ENCODE data around the gene NUFIP1.
"Not testable (repeated sequence)": the region's sequence is repeated elsewhere in the genome, so short reads cannot be mapped to it uniquely, and the experiment has no call there.

Gene NUFIP1

GRCh38 chr13:44943411-44943810 lies 45.9 kb downstream of the NUFIP1 start:
- not testable (repeated sequence) for H3K36me3 ChIP-seq (ENCODE audit: control insufficient read depth in 5 of 5, insufficient read depth in 5 of 5, low read length in 5 of 5); H3K4me1 ChIP-seq (ENCODE audit: control insufficient read depth in 5 of 5, insufficient read depth in 5 of 5, low read length in 5 of 5); H3K27ac ChIP-seq (ENCODE audit: low read depth, low read length); H3K27me3 ChIP-seq (ENCODE audit: control insufficient read depth in 5 of 5, insufficient read depth in 4 of 5, low read length in 5 of 5); H3K9ac ChIP-seq (ENCODE audit: low read length in 5 of 5); H3K4me3 ChIP-seq (ENCODE audit: low read depth in 1 of 5, low read length in 5 of 5); H3K9me3 ChIP-seq (ENCODE audit: control insufficient read depth in 5 of 5, low read length in 5 of 5)

- no peak overlapping the region for H3K27ac ChIP-seq (ENCODE audit: low read depth, low read length)
- H3K36me3 ChIP-seq (ENCODE audit: control insufficient read depth in 5 of 5, insufficient read depth in 5 of 5, low read length in 5 of 5), result peaks cover 0 to 4% (median 3%) of the 10 kb centered on the region in 5 donors
- no peak overlapping the region for H3K4me3 ChIP-seq (ENCODE audit: low read depth in 1 of 5, low read length in 5 of 5)
- H3K9ac ChIP-seq (ENCODE audit: low read length in 5 of 5), result no peak overlapping the region
- no peaks in the 10 kb centered on the region for H3K27me3 ChIP-seq (ENCODE audit: control insufficient read depth in 5 of 5, insufficient read depth in 4 of 5, low read length in 5 of 5)
- no peaks in the 10 kb centered on the region for H3K4me1 ChIP-seq (ENCODE audit: control insufficient read depth in 5 of 5, insufficient read depth in 5 of 5, low read length in 5 of 5)
- no peaks in the 10 kb centered on the region for H3K9me3 ChIP-seq (ENCODE audit: control insufficient read depth in 5 of 5, low read length in 5 of 5)
Observed at GRCh38 chr13:44938854-44939253, 50.4 kb downstream of the NUFIP1 start.

GRCh38 chr13:44936246-44936645 lies 53.0 kb downstream of the NUFIP1 start:
- peaks cover 0 to 20% (median 3%) of the 10 kb centered on the region in 5 donors for H3K4me1 ChIP-seq (ENCODE audit: control insufficient read depth in 5 of 5, insufficient read depth in 5 of 5, low read length in 5 of 5)
- H3K27me3 ChIP-seq (ENCODE audit: control insufficient read depth in 5 of 5, insufficient read depth in 4 of 5, low read length in 5 of 5), result no peaks in the 10 kb centered on the region
- no peak overlapping the region for H3K4me3 ChIP-seq (ENCODE audit: low read depth in 1 of 5, low read length in 5 of 5)
- H3K9ac ChIP-seq (ENCODE audit: low read length in 5 of 5), result no peak overlapping the region
- no peaks in the 10 kb centered on the region for H3K9me3 ChIP-seq (ENCODE audit: control insufficient read depth in 5 of 5, low read length in 5 of 5)
- H3K27ac ChIP-seq (ENCODE audit: low read depth, low read length), result no peak overlapping the region
- peaks cover 0 to 3% (median 0%) of the 10 kb centered on the region in 5 donors for H3K36me3 ChIP-seq (ENCODE audit: control insufficient read depth in 5 of 5, insufficient read depth in 5 of 5, low read length in 5 of 5)

GRCh38 chr13:44934724-44935123 lies 54.5 kb downstream of the NUFIP1 start:
- Histone ChIP-seq H3K9me3 (ENCODE audit: control insufficient read depth in 5 of 5, low read length in 5 of 5) (no peaks in the 10 kb centered on the region), H3K27ac (ENCODE audit: low read depth, low read length) (no peak overlapping the region), H3K4me1 (ENCODE audit: control insufficient read depth in 5 of 5, insufficient read depth in 5 of 5, low read length in 5 of 5) (peaks cover 0 to 23% (median 8%) of the 10 kb centered on the region in 5 donors), H3K27me3 (ENCODE audit: control insufficient read depth in 5 of 5, insufficient read depth in 4 of 5, low read length in 5 of 5) (peaks cover 0 to 3% (median 0%) of the 10 kb centered on the region in 5 donors), H3K36me3 (ENCODE audit: control insufficient read depth in 5 of 5, insufficient read depth in 5 of 5, low read length in 5 of 5) (no peaks in the 10 kb centered on the region), H3K9ac (ENCODE audit: low read length in 5 of 5) (no peak overlapping the region), H3K4me3 (ENCODE audit: low read depth in 1 of 5, low read length in 5 of 5) (no peak overlapping the region)

DNA sequence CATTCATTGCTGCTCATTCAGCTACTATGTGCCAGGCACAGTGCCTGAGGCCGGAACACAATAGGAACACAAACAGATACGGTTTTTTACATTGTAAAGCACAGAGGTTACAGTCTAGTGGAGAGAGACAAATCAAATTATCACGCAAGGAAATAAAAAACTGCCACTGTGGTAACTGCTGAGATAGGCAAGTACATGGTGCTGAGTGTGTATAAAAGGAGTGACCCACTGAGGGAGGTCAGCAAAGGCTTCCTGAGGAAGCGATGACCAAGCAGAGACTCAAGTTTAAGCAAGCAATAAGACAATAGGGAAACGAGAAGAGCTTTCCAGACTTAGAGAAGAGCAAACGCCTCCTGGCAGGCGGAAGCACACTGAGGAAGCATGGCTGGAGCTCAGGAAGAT lies 56.4 kb downstream of the NUFIP1 start:
- no peaks in the 10 kb centered on the region for H3K9me3 ChIP-seq (ENCODE audit: control insufficient read depth in 5 of 5, low read length in 5 of 5)
- H3K36me3 ChIP-seq (ENCODE audit: control insufficient read depth in 5 of 5, insufficient read depth in 5 of 5, low read length in 5 of 5), result no peaks in the 10 kb centered on the region
- H3K4me1 ChIP-seq (ENCODE audit: control insufficient read depth in 5 of 5, insufficient read depth in 5 of 5, low read length in 5 of 5), result peaks cover 0 to 23% (median 8%) of the 10 kb centered on the region in 5 donors
- peaks cover 0 to 3% (median 0%) of the 10 kb centered on the region in 5 donors for H3K27me3 ChIP-seq (ENCODE audit: control insufficient read depth in 5 of 5, insufficient read depth in 4 of 5, low read length in 5 of 5)
- H3K9ac ChIP-seq (ENCODE audit: low read length in 5 of 5), result no peak overlapping the region
- peak overlapping the region; percentile 21 for H3K27ac ChIP-seq (ENCODE audit: low read depth, low read length)
- H3K4me3 ChIP-seq (ENCODE audit: low read depth in 1 of 5, low read length in 5 of 5), result peak overlapping the region in 2 of 5 donors; percentile 1 to 12

- Histone ChIP-seq H3K27ac (ENCODE audit: low read depth, low read length) (peak overlapping the region; percentile 21), H3K9ac (ENCODE audit: low read length in 5 of 5) (no peak overlapping the region), H3K9me3 (ENCODE audit: control insufficient read depth in 5 of 5, low read length in 5 of 5) (no peaks in the 10 kb centered on the region), H3K4me1 (ENCODE audit: control insufficient read depth in 5 of 5, insufficient read depth in 5 of 5, low read length in 5 of 5) (peaks cover 0 to 23% (median 8%) of the 10 kb centered on the region in 5 donors), H3K36me3 (ENCODE audit: control insufficient read depth in 5 of 5, insufficient read depth in 5 of 5, low read length in 5 of 5) (no peaks in the 10 kb centered on the region), H3K27me3 (ENCODE audit: control insufficient read depth in 5 of 5, insufficient read depth in 4 of 5, low read length in 5 of 5) (peaks cover 0 to 3% (median 0%) of the 10 kb centered on the region in 5 donors), H3K4me3 (ENCODE audit: low read depth in 1 of 5, low read length in 5 of 5) (peak overlapping the region in 1 of 5 donors; percentile 12)
Observed at GRCh38 chr13:44932171-44932849, 57.0 kb downstream of the NUFIP1 start.

DNA sequence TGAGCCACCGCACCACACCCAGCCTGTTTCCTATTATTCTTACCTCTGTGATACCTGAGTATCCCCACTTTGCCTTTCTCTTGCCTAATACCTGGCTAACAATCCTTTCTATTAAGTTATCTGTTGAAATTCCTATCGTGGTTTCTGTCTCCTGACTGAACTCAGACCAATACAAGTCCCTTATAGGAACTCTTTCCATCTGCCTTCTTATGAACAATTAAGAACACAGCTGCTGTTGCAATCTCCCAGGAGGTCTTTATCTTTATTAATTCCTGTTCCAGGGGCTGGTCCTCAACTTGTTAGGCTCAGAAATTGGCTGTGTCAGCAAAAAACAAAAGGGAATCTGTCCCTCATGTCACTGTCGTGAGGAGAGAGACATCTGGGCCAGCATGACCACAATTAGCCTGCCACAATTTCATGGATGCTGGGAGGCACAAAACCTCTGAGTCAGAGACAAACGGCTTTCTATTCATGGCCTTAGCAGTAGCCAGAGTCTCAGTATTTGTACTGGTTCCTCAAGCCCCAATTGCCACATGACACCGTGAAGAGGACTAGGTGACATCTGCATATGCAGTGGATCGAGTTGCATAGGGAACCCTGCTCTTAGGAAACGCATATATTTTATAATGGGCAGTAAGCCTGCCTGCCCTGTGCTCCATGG lies 58.2 kb downstream of the NUFIP1 start:
- Histone ChIP-seq H3K4me3 (ENCODE audit: low read depth in 1 of 5, low read length in 5 of 5) (no peak overlapping the region), H3K9ac (ENCODE audit: low read length in 5 of 5) (no peak overlapping the region), H3K9me3 (ENCODE audit: control insufficient read depth in 5 of 5, low read length in 5 of 5) (no peaks in the 10 kb centered on the region), H3K36me3 (ENCODE audit: control insufficient read depth in 5 of 5, insufficient read depth in 5 of 5, low read length in 5 of 5) (no peaks in the 10 kb centered on the region), H3K27ac (ENCODE audit: low read depth, low read length) (no peak overlapping the region), H3K27me3 (ENCODE audit: control insufficient read depth in 5 of 5, insufficient read depth in 4 of 5, low read length in 5 of 5) (peaks cover 0 to 3% (median 0%) of the 10 kb centered on the region in 5 donors), H3K4me1 (ENCODE audit: control insufficient read depth in 5 of 5, insufficient read depth in 5 of 5, low read length in 5 of 5) (peaks cover 0 to 23% (median 8%) of the 10 kb centered on the region in 5 donors)

DNA sequence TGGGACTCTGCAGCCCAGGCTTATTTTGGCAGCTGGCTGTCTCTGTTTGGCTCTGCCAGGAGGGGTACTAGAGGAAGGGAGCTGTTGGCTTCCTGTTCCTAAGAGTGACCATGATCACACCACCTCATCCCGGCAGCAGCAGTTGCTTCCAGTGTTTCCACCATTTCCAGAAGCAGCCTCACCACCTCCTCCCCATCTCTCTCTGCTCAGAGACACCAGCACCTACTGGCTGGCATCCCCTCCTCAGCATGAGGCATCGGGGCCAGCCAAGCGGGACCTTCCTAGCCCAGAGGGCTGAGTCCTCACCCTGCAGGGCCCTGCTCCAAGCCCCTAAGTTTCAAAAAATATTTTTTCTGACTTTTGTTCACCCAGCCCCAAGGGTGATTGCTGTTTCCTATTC lies 59.0 kb downstream of the NUFIP1 start:
- Histone ChIP-seq H3K27ac (ENCODE audit: low read depth, low read length) (no peak overlapping the region), H3K9ac (ENCODE audit: low read length in 5 of 5) (no peak overlapping the region)

GRCh38 chr13:44929692-44930091 lies 59.6 kb downstream of the NUFIP1 start:
- Histone ChIP-seq H3K4me3 (ENCODE audit: low read depth in 1 of 5, low read length in 5 of 5) (no peak overlapping the region), H3K4me1 (ENCODE audit: control insufficient read depth in 5 of 5, insufficient read depth in 5 of 5, low read length in 5 of 5) (peaks cover 0 to 23% (median 8%) of the 10 kb centered on the region in 5 donors), H3K9ac (ENCODE audit: low read length in 5 of 5) (no peak overlapping the region), H3K36me3 (ENCODE audit: control insufficient read depth in 5 of 5, insufficient read depth in 5 of 5, low read length in 5 of 5) (no peaks in the 10 kb centered on the region), H3K27me3 (ENCODE audit: control insufficient read depth in 5 of 5, insufficient read depth in 4 of 5, low read length in 5 of 5) (peaks cover 0 to 3% (median 0%) of the 10 kb centered on the region in 5 donors), H3K9me3 (ENCODE audit: control insufficient read depth in 5 of 5, low read length in 5 of 5) (no peaks in the 10 kb centered on the region), H3K27ac (ENCODE audit: low read depth, low read length) (no peak overlapping the region)

More for the DNA sequence above, 59.0 kb downstream of the NUFIP1 start:
- Histone ChIP-seq H3K27me3 (ENCODE audit: control insufficient read depth in 5 of 5, insufficient read depth in 4 of 5, low read length in 5 of 5) (peaks cover 0 to 3% (median 0%) of the 10 kb centered on the region in 5 donors), H3K36me3 (ENCODE audit: control insufficient read depth in 5 of 5, insufficient read depth in 5 of 5, low read length in 5 of 5) (no peaks in the 10 kb centered on the region), H3K9me3 (ENCODE audit: control insufficient read depth in 5 of 5, low read length in 5 of 5) (no peaks in the 10 kb centered on the region), H3K4me3 (ENCODE audit: low read depth in 1 of 5, low read length in 5 of 5) (no peak overlapping the region), H3K4me1 (ENCODE audit: control insufficient read depth in 5 of 5, insufficient read depth in 5 of 5, low read length in 5 of 5) (peaks cover 0 to 23% (median 8%) of the 10 kb centered on the region in 5 donors)

GRCh38 chr13:44927968-44928367 lies 61.3 kb downstream of the NUFIP1 start:
- no peak overlapping the region for H3K27ac ChIP-seq (ENCODE audit: low read depth, low read length)
- H3K9me3 ChIP-seq (ENCODE audit: control insufficient read depth in 5 of 5, low read length in 5 of 5), result no peaks in the 10 kb centered on the region
- H3K4me3 ChIP-seq (ENCODE audit: low read depth in 1 of 5, low read length in 5 of 5), result no peak overlapping the region
- H3K9ac ChIP-seq (ENCODE audit: low read length in 5 of 5), result no peak overlapping the region
- H3K36me3 ChIP-seq (ENCODE audit: control insufficient read depth in 5 of 5, insufficient read depth in 5 of 5, low read length in 5 of 5), result no peaks in the 10 kb centered on the region
- peaks cover 0 to 16% (median 5%) of the 10 kb centered on the region in 5 donors for H3K4me1 ChIP-seq (ENCODE audit: control insufficient read depth in 5 of 5, insufficient read depth in 5 of 5, low read length in 5 of 5)
- peaks cover 0 to 3% (median 0%) of the 10 kb centered on the region in 5 donors for H3K27me3 ChIP-seq (ENCODE audit: control insufficient read depth in 5 of 5, insufficient read depth in 4 of 5, low read length in 5 of 5)

All from subcutaneous abdominal adipose tissue (tissue), 5 donors.